Spleen (tissue), 7 donors: ENCODE measurements around the gene TTC27.

Source experiments
- CTCF ChIP-seq, 11 experiments: fragments of 200-600 bp in 7 of 11; fragments of 450-650 bp in 4 of 11; sonication (generic) in 4 of 11; IDR thresholded peaks in 8 of 11; conservative IDR thresholded peaks in 3 of 11; 1 replicate in 7 of 11; 2 replicates in 4 of 11; pipeline versions ENCODE4 v1.4.0 to v1.8.0; 2016 to 2021; ENCODE audit warnings: antibody characterized with exemption in 11 of 11, inconsistent platforms in 4 of 11, mild to moderate bottlenecking in 1 of 11
- POLR2A ChIP-seq, 3 donors: fragments of 450-650 bp; IDR thresholded peaks; one replicate each; pipeline ENCODE4 v1.5.1; 2017; ENCODE audit warnings: antibody characterized with exemption in 3 of 3, mild to moderate bottlenecking in 1 of 3
- POLR2AphosphoS5 ChIP-seq, 3 donors: sonication (generic); formaldehyde crosslinking; IDR thresholded peaks; one replicate each; pipeline ENCODE4 v1.5.1; 2017; ENCODE audit warnings: antibody characterized with exemption in 3 of 3
- donor health status: DM: no; HTN: no; CAD: no; lungs with moderate emphysema.
- donor health status: DM: no; HTN: no; CAD: no.
- donor health status: DM: no; HTN: no; CAD: no.

- TF ChIP-seq CTCF (IDR thresholded peaks at IDR 0.05 in 8 of 11, conservative IDR thresholded peaks at IDR 0.05 in 3 of 11) (no peak), POLR2AphosphoS5 (IDR thresholded peaks at IDR 0.05) (no peak), POLR2A (IDR thresholded peaks at IDR 0.05) (no peak)
These were observed 219.9 kb downstream of the TTC27 start for GRCh38 chr2:32847734-32848133.
